K562 (cell line): Measurements from ENCODE around the gene AGL. TPM values are rescaled to one million over a fixed set of nuclear protein-coding genes. Genes with fewer than 3 reads are reported as not detected.

Experiments
- CBFA2T3 ChIP-seq: fragments of 450-650 bp; IDR thresholded peaks from 2 replicates; pipeline ENCODE4 v1.6.1; 2017
- E2F3 ChIP-seq: fragments of 250-450 bp; sonication (Bioruptor Pico); IDR thresholded peaks from 2 replicates; pipeline ENCODE4 v1.4.0; 2020; ENCODE audit warnings: mild to moderate bottlenecking
- FOXA3 ChIP-seq, 2 experiments: fragments of 450-650 bp in 1 of 2; sonication (generic) in 1 of 2; formaldehyde crosslinking; IDR thresholded peaks in 1 of 2; conservative IDR thresholded peaks in 1 of 2; 2 replicates each; pipeline versions ENCODE4 v1.4.0 to v1.8.0; 2020 to 2022; ENCODE audit warnings: mild to moderate bottlenecking in 2 of 2, missing genetic modification reagents in 1 of 2
- FOXK2 ChIP-seq, 2 experiments: fragments of 450-650 bp; IDR thresholded peaks in 1 of 2; conservative IDR thresholded peaks in 1 of 2; 2 replicates each; pipeline ENCODE4 v1.6.1; 2016; ENCODE audit warnings: low read depth in 2 of 2, mild to moderate bottlenecking in 1 of 2
- HDAC1 ChIP-seq, 2 experiments: fragments of 450-650 bp; IDR thresholded peaks; 2 replicates each; pipeline ENCODE4 v1.6.1; 2016 to 2017; ENCODE audit warnings: inconsistent platforms in 1 of 2, mild to moderate bottlenecking in 1 of 2, moderate library complexity in 1 of 2
- HLTF ChIP-seq: fragments of 450-650 bp; IDR thresholded peaks from 2 replicates; pipeline ENCODE4 v1.6.1; 2016
- NEUROD1 ChIP-seq: fragments of 150-350 bp; IDR thresholded peaks from 2 replicates; pipeline ENCODE4 v1.6.1; 2014; ENCODE audit warnings: borderline replicate concordance, low read length, low read depth; ENCODE audit not compliant: partially characterized antibody
- PRPF4 ChIP-seq: fragments of 200-400 bp; formaldehyde crosslinking; IDR thresholded peaks from one replicate; pipeline ENCODE4 v1.6.1; 2017; ENCODE audit warnings: low read length, low read depth, mild to moderate bottlenecking; ENCODE audit not compliant: insufficient read depth, poor library complexity, severe bottlenecking
- RFX1 ChIP-seq: fragments of 450-650 bp; IDR thresholded peaks from 2 replicates; pipeline ENCODE4 v1.6.1; 2016; ENCODE audit warnings: mild to moderate bottlenecking, moderate library complexity
- SMARCE1 ChIP-seq: fragments of 450-650 bp; IDR thresholded peaks from 2 replicates; pipeline ENCODE4 v1.7.1; 2016; ENCODE audit warnings: mild to moderate bottlenecking
- TARDBP ChIP-seq: fragments of 450-650 bp; IDR thresholded peaks from 2 replicates; pipeline ENCODE4 v1.6.1; 2016
- TBP ChIP-seq: optimal IDR thresholded peaks from 2 replicates; pipeline ENCODE3; 2011; ENCODE audit warnings: low read depth, low read length, improper control_type of control experiment
- ZBED1 ChIP-seq: IDR thresholded peaks from 2 replicates; pipeline ENCODE4 v1.6.1; 2014
- ZNF174 ChIP-seq: fragments of 250-450 bp; sonication (Bioruptor Pico); IDR thresholded peaks from 2 replicates; pipeline ENCODE4 v1.4.0; 2020; ENCODE audit warnings: mild to moderate bottlenecking
- ZNF668 ChIP-seq: fragments of 250-450 bp; sonication (Bioruptor Pico); IDR thresholded peaks from 2 replicates; pipeline ENCODE4 v1.8.0; 2022; ENCODE audit warnings: mild to moderate bottlenecking, inconsistent platforms
- ZNF785 ChIP-seq: fragments of 250-450 bp; sonication (Bioruptor Pico); IDR thresholded peaks from 2 replicates; pipeline ENCODE4 v1.4.0; 2020; ENCODE audit warnings: mild to moderate bottlenecking
- polyA plus RNA-seq, 8 experiments: library from polyadenylated mRNA; depleted of rRNA in 4 of 8; stranded (reverse) in 5 of 8; unstranded in 3 of 8; fragments of >200 nt; fragmentation: Nextera tagmentation in 2 of 8; fragmentation: Illumina TruSeq in 1 of 8; extraction: Ambion mirVana in 2 of 8; extraction: Trizol in 1 of 8; gene quantifications; 2 replicates each; pipeline versions ENCODE4 v1.2.1 to v1.2.3, GENCODE V29; 2011 to 2014; ENCODE audit warnings: inconsistent platforms in 1 of 8, missing spikeins in 1 of 8
- total RNA-seq, 7 experiments: library from RNA; depleted of rRNA in 6 of 7; stranded (reverse); fragments of >200 nt in 6 of 7; fragmentation: Illumina TruSeq in 2 of 7; extraction: Trizol in 2 of 7; gene quantifications; 2 replicates each; pipeline versions ENCODE4 v1.2.1 to v1.2.3, GENCODE V29; 2011 to 2021; ENCODE audit warnings: low replicate concordance in 1 of 7
- TF ChIP-seq, protein P1 (sequence below): fragments of 150-350 bp; conservative IDR thresholded peaks from 2 replicates; pipeline ENCODE4 v1.6.1; 2014; ENCODE audit warnings: low read length
- TF ChIP-seq, protein P2 (sequence below): fragments of 450-650 bp; formaldehyde crosslinking; IDR thresholded peaks from 2 replicates; pipeline ENCODE4 v1.4.0; 2022; ENCODE audit warnings: missing genetic modification characterization
- TF ChIP-seq, protein P3 (sequence below): fragments of 450-650 bp; formaldehyde crosslinking; IDR thresholded peaks from 2 replicates; pipeline ENCODE4 v1.4.0; 2022; ENCODE audit warnings: missing genetic modification characterization
- TF ChIP-seq, protein P4 (sequence below): fragments of 450-650 bp; IDR thresholded peaks from 2 replicates; pipeline ENCODE4 v1.7.1; 2018; ENCODE audit warnings: mild to moderate bottlenecking, low read depth; ENCODE audit not compliant: partially characterized antibody

The AGL gene
- total and polyA plus RNA-seq, 9 of the 15 experiments (the other 6 are each of a cell fraction or from before 2014, with no cell fraction given), result 6.3 to 20.4 (median 12.4) TPM

DNA sequence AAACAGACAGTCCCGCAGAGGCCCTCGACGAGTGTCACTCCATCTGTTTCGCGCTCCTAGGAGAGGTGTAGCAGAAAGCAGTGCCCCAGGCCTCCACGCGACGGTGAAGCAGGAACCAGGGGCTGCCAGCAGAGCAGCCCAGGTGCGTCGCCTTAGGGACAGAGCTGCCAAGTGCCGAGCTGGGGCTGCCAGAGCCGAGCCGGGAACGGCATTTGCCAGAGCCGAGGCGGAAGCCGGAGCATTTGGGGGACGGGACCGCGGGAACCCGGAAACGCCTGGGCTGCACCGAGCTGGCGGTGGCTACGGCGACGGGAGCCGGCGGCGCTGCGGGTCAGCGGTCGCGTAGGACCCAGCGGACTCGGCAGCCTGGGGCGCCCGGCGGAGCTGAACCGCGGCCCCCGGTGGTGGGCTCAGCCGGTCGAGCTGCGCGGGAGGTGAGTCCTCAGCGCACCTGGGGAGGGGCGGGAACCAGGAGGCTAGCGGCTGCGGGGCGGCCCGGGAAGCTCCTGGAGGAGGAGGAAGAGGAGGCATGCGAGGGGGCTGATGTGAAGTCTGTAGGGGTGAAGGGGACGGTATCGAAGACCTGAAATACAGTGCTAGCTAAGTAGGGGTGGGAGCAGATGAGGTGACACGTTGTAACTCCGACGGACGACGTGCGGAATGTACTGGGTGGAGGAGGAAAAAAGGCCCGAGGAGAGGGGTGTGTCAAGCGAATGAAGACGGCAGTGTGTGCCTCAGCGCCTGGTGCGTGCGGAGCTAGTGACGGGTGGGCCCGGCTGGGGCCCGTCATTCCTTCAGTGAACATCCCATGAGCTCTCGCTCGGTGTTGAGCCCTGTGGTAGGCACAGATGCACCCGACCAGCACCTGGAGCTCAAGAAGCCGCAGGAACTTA lies 119.8 kb downstream of the AGL start, which contains the start of gene SLC35A3 (continued):
- TF ChIP-seq, protein P1, sequence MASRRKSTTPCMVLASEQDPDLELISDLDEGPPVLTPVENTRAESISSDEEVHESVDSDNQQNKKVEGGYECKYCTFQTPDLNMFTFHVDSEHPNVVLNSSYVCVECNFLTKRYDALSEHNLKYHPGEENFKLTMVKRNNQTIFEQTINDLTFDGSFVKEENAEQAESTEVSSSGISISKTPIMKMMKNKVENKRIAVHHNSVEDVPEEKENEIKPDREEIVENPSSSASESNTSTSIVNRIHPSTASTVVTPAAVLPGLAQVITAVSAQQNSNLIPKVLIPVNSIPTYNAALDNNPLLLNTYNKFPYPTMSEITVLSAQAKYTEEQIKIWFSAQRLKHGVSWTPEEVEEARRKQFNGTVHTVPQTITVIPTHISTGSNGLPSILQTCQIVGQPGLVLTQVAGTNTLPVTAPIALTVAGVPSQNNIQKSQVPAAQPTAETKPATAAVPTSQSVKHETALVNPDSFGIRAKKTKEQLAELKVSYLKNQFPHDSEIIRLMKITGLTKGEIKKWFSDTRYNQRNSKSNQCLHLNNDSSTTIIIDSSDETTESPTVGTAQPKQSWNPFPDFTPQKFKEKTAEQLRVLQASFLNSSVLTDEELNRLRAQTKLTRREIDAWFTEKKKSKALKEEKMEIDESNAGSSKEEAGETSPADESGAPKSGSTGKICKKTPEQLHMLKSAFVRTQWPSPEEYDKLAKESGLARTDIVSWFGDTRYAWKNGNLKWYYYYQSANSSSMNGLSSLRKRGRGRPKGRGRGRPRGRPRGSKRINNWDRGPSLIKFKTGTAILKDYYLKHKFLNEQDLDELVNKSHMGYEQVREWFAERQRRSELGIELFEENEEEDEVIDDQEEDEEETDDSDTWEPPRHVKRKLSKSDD, result no peak
- TF ChIP-seq ZNF785 (CRISPR knock-in tag) (no peak), CBFA2T3 (0 out of 2 replicates have a peak, but pooled peaks have one; percentile 10), ZBED1 (0 out of 2 replicates have a peak, but pooled peaks have one; percentile 59), HDAC1 (IDR thresholded peaks at IDR 0.05) (peak in 1 of 2 experiments; percentile 97; a peak in 2 of 4 replicates), ZNF174 (CRISPR knock-in tag) (no peak), E2F3 (CRISPR knock-in tag) (peak; percentile 54; the same call in 1 of the 2 replicates), TBP (peak; percentile 67), ZNF668 (CRISPR knock-in tag) (no peak), SMARCE1 (peak; percentile 20; the same call in 1 of the 2 replicates), PRPF4 (no peak), HLTF (peak; percentile 38; the same call in 1 of the 2 replicates), NEUROD1 (peak; percentile 69), TARDBP (no peak), RFX1 (0 out of 2 replicates have a peak, but pooled peaks have one; percentile 29), FOXK2 (conservative IDR thresholded peaks at IDR 0.05 in 1 of 2, IDR thresholded peaks at IDR 0.05 in 1 of 2; ENCODE audit: low read depth in 2 of 2) (peak; percentile 1 to 10; a peak in 1 of 4 replicates), FOXA3 (CRISPR knock-in tag; conservative IDR thresholded peaks at IDR 0.05 in 1 of 2, IDR thresholded peaks at IDR 0.05 in 1 of 2) (no peak)
- TF ChIP-seq, protein P2, sequence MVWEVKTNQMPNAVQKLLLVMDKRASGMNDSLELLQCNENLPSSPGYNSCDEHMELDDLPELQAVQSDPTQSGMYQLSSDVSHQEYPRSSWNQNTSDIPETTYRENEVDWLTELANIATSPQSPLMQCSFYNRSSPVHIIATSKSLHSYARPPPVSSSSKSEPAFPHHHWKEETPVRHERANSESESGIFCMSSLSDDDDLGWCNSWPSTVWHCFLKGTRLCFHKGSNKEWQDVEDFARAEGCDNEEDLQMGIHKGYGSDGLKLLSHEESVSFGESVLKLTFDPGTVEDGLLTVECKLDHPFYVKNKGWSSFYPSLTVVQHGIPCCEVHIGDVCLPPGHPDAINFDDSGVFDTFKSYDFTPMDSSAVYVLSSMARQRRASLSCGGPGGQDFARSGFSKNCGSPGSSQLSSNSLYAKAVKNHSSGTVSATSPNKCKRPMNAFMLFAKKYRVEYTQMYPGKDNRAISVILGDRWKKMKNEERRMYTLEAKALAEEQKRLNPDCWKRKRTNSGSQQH, result peak; percentile 45; the same call in 1 of the 2 replicates
- TF ChIP-seq, protein P3, sequence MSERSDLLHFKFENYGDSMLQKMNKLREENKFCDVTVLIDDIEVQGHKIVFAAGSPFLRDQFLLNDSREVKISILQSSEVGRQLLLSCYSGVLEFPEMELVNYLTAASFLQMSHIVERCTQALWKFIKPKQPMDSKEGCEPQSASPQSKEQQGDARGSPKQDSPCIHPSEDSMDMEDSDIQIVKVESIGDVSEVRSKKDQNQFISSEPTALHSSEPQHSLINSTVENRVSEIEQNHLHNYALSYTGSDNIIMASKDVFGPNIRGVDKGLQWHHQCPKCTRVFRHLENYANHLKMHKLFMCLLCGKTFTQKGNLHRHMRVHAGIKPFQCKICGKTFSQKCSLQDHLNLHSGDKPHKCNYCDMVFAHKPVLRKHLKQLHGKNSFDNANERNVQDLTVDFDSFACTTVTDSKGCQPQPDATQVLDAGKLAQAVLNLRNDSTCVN (CRISPR knock-in tag), result no peak
- TF ChIP-seq, protein P4, sequence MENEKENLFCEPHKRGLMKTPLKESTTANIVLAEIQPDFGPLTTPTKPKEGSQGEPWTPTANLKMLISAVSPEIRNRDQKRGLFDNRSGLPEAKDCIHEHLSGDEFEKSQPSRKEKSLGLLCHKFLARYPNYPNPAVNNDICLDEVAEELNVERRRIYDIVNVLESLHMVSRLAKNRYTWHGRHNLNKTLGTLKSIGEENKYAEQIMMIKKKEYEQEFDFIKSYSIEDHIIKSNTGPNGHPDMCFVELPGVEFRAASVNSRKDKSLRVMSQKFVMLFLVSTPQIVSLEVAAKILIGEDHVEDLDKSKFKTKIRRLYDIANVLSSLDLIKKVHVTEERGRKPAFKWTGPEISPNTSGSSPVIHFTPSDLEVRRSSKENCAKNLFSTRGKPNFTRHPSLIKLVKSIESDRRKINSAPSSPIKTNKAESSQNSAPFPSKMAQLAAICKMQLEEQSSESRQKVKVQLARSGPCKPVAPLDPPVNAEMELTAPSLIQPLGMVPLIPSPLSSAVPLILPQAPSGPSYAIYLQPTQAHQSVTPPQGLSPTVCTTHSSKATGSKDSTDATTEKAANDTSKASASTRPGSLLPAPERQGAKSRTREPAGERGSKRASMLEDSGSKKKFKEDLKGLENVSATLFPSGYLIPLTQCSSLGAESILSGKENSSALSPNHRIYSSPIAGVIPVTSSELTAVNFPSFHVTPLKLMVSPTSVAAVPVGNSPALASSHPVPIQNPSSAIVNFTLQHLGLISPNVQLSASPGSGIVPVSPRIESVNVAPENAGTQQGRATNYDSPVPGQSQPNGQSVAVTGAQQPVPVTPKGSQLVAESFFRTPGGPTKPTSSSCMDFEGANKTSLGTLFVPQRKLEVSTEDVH, result peak; percentile 87
